ENCODE measurements around the gene SCAMP3.

Gene SCAMP3

DNA sequence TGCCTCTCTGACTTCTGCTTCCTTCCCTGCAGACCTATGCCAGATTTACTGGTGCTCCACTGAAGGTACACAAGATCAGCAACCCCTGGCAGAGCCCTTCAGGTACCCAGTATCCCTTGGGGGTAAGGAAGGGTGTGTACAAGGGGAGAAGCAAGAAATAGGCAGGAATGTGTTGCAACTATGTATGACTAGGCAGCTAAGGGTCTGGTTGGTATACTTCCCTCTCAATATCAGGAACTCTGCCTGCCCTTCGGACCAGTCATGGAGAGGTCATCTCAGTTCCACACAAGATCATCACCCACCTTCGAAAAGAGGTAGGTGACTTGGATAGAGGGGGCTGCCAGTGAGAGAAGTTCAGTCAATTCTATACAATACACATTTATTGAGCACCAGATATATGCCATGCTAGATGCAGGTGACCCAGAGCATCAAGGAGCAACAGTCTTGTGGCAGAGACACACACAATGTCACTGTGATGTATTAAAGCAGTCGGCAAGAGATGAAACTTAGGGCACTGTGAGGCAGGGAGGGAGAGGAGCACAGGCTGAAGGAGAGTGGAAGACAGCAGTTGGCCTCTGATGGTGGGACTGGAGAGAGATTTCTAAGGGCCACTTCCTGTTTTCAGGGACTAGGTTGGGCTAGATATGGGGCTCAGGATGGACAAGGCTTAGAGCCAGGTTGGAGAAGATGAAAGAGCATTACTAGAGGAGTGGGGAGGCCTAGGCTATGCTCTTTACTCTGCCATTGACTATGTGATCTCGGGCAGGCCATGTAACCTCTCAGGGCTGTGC lies 51.7 kb downstream of the SCAMP3 start:
- Mint-ChIP-seq H3K36me3 (ENCODE audit: insufficient read depth) (peaks cover 19% of the 10 kb centered on the region), H3K27me3 (no peaks in the 10 kb centered on the region), H3K4me1 (peaks cover 20% of the 10 kb centered on the region), H3K4me3 (peak overlapping the region; percentile 88), H3K9me3 (no peaks in the 10 kb centered on the region), H3K27ac (ENCODE audit: low read depth) (no peak overlapping the region)
- ATAC-seq (replicated peaks; ENCODE audit: extremely low read depth, poor library complexity, severe bottlenecking) (no peak), DNase-seq (ENCODE audit: low spot score in 2 of 2) (no peak)

DNA sequence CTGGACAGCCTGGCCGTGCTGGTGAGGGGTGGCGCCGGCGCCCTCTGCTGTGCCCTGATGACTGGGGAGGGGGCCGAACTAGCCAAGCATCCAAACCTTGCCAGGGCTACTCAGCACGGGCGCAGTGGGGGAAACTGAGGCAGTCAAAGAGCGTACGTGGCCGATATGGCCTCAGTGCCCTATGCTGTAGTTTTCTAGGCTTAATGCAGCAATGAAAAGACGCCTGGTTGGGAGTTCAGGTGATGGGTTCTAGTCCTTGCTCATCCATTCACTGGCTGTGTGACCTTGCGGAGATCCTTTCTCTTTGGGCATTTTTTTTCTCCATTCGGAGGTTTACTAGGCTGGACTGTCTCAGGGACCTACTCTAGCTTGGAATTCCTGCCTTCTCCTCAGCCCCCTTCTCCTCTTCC lies 52.8 kb downstream of the SCAMP3 start:
- Mint-ChIP-seq H3K36me3 (ENCODE audit: insufficient read depth) (peaks cover 19% of the 10 kb centered on the region), H3K4me1 (peaks cover 20% of the 10 kb centered on the region), H3K4me3 (peak overlapping the region; percentile 88), H3K27ac (ENCODE audit: low read depth) (peak overlapping the region; percentile 97), H3K9me3 (no peaks in the 10 kb centered on the region), H3K27me3 (no peaks in the 10 kb centered on the region)
- DNase-seq (ENCODE audit: low spot score in 2 of 2) (no peak), ATAC-seq (replicated peaks; ENCODE audit: extremely low read depth, poor library complexity, severe bottlenecking) (no peak)

DNA sequence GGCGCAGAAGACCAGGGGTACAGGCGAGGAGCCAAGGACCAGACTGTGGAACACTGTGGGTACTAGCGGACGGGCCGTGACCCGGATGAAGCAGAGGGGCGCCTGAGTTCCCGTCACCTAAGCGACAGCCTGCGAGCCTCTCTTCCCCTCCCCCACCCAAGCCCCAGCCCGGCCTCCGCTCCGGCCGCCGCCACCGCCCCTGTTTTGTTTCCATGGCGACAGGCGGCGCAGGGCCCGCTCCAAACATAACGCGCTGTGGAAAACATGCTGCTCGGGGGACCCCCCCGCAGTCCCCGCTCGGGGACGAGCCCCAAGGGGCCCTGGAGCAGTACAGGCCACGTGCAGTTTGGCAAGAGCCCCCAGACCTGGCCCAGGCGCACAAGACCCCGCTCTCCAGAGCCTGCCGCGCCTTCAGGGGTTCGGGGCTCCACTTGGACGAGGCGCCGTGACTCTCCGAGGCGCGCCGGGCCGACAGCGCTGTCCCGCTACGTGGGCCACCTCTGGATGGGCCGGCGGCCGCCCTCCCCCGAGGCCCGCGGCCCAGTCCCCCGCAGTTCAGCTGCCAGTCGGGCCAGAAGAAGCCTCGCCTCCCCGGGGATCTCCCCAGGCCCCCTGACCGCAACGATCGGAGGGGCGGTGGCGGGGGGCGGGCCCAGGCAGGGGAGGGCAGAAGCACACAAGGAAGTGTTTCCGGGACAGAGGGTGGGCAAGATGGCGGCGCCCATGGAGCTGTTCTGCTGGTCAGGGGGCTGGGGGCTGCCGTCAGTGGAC lies 53.4 kb downstream of the SCAMP3 start, which contains the start of gene MTX1:
Gene MTX1, plus strand, starts transcription at position 155 of the 771 bp plus-strand sequence. Its CDS starts 110 bp downstream, at position 265.
- Mint-ChIP-seq H3K4me1 (peaks cover 20% of the 10 kb centered on the region), H3K9me3 (no peaks in the 10 kb centered on the region), H3K36me3 (ENCODE audit: insufficient read depth) (peaks cover 21% of the 10 kb centered on the region), H3K4me3 (peak within 1 kb of the TSS; percentile 88), H3K27ac (ENCODE audit: low read depth) (peak within 1 kb of the TSS; percentile 97), H3K27me3 (no peaks in the 10 kb centered on the region)
- DNase-seq (ENCODE audit: low spot score in 2 of 2): peak; percentile 74 to 91
- ATAC-seq (replicated peaks; ENCODE audit: extremely low read depth, poor library complexity, severe bottlenecking): peak; percentile 86

DNA sequence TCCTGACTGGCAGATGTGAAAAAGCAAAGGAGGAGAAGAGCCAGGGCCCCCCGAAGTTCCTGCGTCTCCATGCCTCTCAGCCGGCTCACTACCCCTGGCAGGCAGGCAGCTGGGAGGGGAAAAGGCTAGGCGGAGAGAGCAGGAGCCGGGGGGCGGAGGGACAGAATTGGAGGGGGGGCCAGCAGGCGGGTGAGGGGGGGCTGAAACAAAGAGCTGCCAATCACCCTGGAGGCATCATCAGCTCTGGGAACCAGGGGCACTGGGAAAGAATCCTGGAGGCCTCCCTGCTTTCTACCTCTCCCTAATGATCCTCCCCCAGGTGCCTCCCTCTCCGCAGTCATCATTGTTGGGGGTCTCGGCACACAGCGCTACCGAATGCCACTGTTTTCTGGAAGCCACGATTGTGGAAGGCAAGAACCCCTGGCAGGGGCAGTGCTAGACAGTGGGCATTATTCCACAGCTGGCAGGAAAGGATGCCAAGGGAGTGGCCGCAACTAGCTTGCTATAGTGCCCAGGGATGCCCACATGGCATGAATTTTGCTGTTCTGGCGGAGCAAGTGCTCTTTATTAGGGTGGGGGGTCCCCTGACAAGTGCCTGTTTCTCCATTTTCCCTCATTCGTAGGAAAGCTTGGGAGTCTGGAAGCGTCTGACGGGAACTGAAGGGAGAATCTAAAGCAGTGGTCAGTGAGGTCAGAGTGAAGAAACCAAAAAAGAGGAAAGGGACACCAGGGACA lies 54.2 kb downstream of the SCAMP3 start, which contains the start of gene THBS3:
Gene THBS3, minus strand, starts transcription at position 92 of the 735 bp plus-strand sequence. Its CDS starts 21 bp downstream, at position 71.
- Mint-ChIP-seq H3K36me3 (ENCODE audit: insufficient read depth) (peaks cover 21% of the 10 kb centered on the region), H3K27me3 (no peaks in the 10 kb centered on the region), H3K4me1 (peaks cover 20% of the 10 kb centered on the region), H3K27ac (ENCODE audit: low read depth) (peak within 1 kb of the TSS; percentile 97), H3K4me3 (peak within 1 kb of the TSS; percentile 88), H3K9me3 (no peaks in the 10 kb centered on the region)
- ATAC-seq (replicated peaks; ENCODE audit: extremely low read depth, poor library complexity, severe bottlenecking) (no peak), DNase-seq (ENCODE audit: low spot score in 2 of 2) (no peak)

DNA sequence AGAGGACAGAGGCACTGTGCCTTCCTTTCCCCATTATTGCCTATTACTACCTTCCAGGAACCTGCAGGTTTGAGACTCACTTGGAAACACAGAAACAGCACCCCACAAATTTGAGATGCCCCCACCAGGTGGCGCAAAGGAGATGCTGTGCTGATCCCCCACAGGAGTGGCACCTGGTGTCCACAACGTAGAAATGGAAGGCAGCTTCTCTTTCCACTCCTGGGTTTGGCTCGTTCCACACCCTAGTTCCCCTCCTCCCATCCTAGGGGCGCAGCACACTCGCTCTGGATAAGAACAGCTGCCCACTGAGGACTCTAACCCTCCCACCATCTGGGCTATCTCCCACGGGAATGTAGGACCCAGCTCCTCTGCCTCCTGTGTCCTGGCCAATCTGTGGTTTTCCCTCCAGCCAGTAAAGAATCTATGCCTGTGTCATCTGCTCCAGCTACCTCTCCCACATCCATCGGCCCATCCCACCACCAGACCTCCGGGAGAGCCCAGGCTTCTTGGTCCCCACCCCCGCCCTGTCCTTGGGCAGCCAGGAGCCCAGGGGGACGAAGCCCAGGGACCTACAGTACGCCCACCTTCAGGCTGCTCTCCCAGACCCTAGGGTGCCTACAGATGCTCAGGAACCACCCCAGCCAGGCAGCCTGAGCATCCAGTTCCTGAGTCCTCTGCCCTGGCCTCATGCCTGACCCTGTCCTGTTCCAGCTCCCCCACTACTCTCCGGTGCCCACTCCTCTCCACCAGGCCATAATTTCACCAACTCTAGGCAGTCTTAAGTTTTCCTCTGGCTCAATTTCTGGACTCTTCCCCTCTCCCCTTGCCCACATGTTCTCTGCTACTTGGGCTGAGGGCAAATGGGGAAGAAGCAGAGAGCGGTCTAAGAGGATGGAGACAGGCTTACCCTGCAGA lies 55.0 kb downstream of the SCAMP3 start:
- H3K9me3 Mint-ChIP-seq: no peaks in the 10 kb centered on the region
- peaks cover 21% of the 10 kb centered on the region for H3K36me3 Mint-ChIP-seq (ENCODE audit: insufficient read depth)
- no peaks in the 10 kb centered on the region for H3K27me3 Mint-ChIP-seq
- H3K27ac Mint-ChIP-seq (ENCODE audit: low read depth): peak overlapping the region; percentile 97
- H3K4me1 Mint-ChIP-seq: peaks cover 20% of the 10 kb centered on the region
- DNase-seq (ENCODE audit: low spot score in 2 of 2) (peak; percentile 86 to 95), ATAC-seq (replicated peaks; ENCODE audit: extremely low read depth, poor library complexity, severe bottlenecking) (peak; percentile 35)
- peak overlapping the region; percentile 88 for H3K4me3 Mint-ChIP-seq

All from central memory CD8-positive, alpha-beta T cell (primary cell).